ENCODE data around the gene IFNA17. TPM values are rescaled to one million over a fixed set of nuclear protein-coding genes. Genes with fewer than 3 reads are reported as not detected.
"Not testable (repeated sequence)": the region's sequence is repeated elsewhere in the genome, so short reads cannot be mapped to it uniquely, and the experiment has no call there.

IFNA17 gene
- total and polyA plus RNA-seq, 2 experiments from 2014 or later = not detected

DNA sequence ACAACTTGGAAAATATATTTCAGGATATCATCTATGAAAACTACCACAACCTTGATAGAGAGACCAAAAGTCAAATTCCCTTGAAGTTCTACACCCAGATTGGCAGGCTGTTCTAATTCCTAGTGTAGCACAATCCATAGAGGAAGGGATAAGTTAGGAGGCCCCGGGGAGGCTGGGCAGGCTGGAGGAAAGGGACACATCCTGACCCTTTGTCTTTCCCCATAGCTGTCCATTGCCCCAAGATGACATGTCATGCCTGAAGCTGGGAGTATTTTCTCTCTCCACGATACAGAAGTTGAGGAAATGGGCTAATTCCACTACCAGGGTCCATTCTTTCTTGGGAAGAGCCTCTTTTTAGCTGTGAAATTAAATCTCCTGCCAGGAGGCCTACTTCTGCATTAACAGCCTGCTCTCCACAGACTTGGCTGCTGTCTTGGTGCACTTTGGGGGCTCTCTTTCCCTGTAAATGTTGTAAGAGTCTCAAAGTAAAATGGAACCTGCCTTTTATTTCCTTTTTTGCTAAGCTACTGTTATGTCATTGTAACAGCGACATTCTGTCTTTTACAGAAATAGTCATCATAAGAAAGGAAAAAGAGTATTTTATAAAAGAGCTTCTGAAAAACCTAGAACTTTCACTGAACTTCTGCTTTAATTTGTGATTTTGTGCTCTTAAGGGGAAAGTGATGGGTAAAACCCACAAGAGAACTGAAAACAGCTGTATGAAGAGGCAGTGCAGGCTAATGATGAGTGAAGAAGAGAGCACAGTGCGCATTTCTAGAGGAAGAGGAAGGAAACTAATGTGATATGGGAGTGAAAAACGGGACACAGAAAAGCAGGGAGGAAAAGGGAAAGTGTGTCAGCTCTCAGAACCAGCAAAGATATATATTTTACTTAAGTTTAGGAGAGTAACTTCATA, 14.4 kb downstream of the IFNA17 start:
- H3K9me3 ChIP-seq (ENCODE audit: low read depth); H3K27me3 ChIP-seq; H3K4me1 ChIP-seq (ENCODE audit: low read depth); H3K27ac ChIP-seq; H3K36me3 ChIP-seq; H3K4me3 ChIP-seq: not testable (repeated sequence)
- peak; percentile 6 to 15 for DNase-seq (ENCODE audit: low read depth in 1 of 2, low spot score in 1 of 2)
- TF ChIP-seq, protein P1, sequence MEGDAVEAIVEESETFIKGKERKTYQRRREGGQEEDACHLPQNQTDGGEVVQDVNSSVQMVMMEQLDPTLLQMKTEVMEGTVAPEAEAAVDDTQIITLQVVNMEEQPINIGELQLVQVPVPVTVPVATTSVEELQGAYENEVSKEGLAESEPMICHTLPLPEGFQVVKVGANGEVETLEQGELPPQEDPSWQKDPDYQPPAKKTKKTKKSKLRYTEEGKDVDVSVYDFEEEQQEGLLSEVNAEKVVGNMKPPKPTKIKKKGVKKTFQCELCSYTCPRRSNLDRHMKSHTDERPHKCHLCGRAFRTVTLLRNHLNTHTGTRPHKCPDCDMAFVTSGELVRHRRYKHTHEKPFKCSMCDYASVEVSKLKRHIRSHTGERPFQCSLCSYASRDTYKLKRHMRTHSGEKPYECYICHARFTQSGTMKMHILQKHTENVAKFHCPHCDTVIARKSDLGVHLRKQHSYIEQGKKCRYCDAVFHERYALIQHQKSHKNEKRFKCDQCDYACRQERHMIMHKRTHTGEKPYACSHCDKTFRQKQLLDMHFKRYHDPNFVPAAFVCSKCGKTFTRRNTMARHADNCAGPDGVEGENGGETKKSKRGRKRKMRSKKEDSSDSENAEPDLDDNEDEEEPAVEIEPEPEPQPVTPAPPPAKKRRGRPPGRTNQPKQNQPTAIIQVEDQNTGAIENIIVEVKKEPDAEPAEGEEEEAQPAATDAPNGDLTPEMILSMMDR (IDR thresholded peaks at IDR 0.05; ENCODE audit: low read depth, low read length) = peak; percentile 50

DNA sequence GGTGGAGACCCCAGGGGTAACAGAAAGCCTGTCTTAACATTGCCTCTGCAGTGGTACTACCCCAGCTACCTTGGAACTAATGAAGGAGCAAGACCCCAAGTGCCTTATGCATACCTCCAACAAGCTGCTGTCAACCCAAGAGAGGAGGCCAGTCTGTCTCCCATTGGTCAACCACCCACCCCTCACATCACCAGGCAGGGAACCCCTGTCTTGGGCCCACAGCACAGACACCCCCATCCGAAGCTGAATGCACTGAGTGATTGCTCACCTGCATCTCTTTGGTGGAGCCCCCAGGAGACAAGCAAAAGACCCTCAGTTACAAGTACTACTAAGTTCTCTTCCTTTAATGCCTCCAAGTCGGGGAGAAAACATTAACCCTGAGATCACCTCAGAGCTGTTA, 15.9 kb downstream of the IFNA17 start:
- H3K4me1 ChIP-seq (ENCODE audit: low read depth); H3K36me3 ChIP-seq; H3K27me3 ChIP-seq; H3K27ac ChIP-seq; DNase-seq (ENCODE audit: low read depth in 1 of 2, low spot score in 1 of 2); H3K4me3 ChIP-seq; H3K9me3 ChIP-seq (ENCODE audit: low read depth): not testable (repeated sequence)

DNA sequence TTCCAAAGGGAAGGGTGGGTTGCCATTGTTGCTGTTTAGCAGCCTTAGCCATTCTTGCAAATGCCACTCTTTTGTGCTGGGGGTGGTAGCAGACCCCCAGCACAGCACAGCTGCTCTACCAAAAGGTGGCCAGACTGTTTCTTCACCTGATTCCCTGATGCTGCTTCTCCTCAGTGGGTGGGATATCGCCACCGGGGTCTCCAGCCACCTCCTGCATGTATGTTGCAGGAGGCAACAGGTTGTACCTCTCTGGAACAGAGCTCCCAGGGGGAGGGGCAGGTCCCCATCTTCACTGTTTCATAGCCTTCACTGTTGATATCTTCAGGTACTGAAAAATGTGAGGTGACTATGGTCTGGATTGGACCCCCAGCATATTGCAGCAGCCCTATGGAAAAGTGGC, 17.2 kb downstream of the IFNA17 start:
- not testable (repeated sequence) for H3K27me3 ChIP-seq; H3K9me3 ChIP-seq (ENCODE audit: low read depth); H3K36me3 ChIP-seq; DNase-seq (ENCODE audit: low read depth in 1 of 2, low spot score in 1 of 2); H3K27ac ChIP-seq; H3K4me1 ChIP-seq (ENCODE audit: low read depth); H3K4me3 ChIP-seq

DNA sequence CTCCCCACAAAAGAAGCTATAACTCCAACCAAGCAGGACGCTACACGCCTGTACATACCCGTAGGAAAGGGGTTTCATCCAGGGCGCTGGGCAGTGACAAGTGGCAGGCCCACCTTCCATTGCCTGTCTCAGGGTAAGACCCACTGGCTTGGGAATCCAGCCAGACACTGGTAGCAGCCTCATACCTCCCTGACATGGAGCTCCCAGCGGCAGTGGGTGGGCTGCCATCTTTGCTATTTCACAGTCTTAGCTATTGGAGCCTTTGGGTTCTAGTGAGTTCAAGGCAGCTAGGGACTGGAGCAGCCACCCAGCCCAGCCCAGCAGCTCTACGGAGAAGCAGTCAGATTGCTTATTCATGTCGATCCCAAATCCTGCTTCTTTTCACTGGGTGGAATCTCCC, 17.7 kb downstream of the IFNA17 start:
- Histone ChIP-seq H3K4me1 (ENCODE audit: low read depth) (no peaks in the 10 kb centered on the region), H3K27ac (no peak overlapping the region)
- DNase-seq (ENCODE audit: low read depth in 1 of 2, low spot score in 1 of 2) = no peak

DNA sequence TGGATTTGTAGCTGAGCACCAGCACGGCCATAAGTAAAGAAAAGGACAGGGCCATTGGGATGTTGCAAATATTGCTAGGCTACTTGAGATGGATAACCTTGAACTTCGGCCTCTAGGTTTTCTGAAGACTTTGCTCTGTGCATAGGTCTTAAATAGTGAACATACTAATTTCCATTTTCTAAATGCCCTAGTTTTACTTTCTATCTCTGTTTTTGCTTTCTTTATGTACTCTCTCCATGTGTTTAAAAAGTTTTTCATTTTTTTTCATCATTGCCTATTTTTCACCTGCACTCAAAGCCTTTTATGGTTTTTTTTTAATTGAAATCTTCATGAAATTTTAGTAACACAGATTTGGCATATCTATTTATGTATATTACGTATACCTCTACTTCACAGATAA, 21.0 kb downstream of the IFNA17 start, which contains the start of gene IFNA10:
TSS of gene IFNA10 (minus strand) at position 101 of the 400 bp plus-strand sequence. CDS start at position 55, 46 bp downstream.
- DNase-seq (ENCODE audit: low read depth in 1 of 2, low spot score in 1 of 2); H3K27me3 ChIP-seq; H3K9me3 ChIP-seq (ENCODE audit: low read depth); H3K36me3 ChIP-seq; H3K4me3 ChIP-seq; H3K27ac ChIP-seq; H3K4me1 ChIP-seq (ENCODE audit: low read depth): not testable (repeated sequence)

More for the DNA sequence above, 17.7 kb downstream of the IFNA17 start:
- TF ChIP-seq, protein P1 (IDR thresholded peaks at IDR 0.05; ENCODE audit: low read depth, low read length) = no peak
- Histone ChIP-seq H3K27me3 (no peaks in the 10 kb centered on the region), H3K4me3 (no peak overlapping the region), H3K9me3 (ENCODE audit: low read depth) (no peaks in the 10 kb centered on the region), H3K36me3 (no peaks in the 10 kb centered on the region)

DNA sequence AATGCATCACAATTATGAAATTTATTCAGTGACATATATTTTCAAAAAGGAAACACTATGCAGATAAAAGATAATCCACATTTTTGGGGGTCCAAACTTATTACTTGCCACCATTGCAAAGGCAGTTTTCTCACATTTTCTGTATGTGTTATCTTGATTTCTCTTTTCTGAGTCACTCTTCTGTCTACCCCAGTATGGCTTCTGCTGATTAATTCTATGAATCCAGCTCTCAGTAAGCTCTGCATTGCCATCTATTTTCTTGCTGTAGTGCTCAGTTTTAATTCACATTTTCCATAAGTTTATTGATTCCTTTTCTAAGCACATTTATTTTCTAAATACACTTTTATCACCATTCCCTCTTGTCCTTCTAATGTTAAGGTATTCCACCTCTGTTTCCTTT, 22.8 kb downstream of the IFNA17 start:
- Histone ChIP-seq H3K27ac (no peak overlapping the region), H3K4me3 (no peak overlapping the region), H3K36me3 (no peaks in the 10 kb centered on the region), H3K4me1 (ENCODE audit: low read depth) (no peaks in the 10 kb centered on the region), H3K27me3 (no peaks in the 10 kb centered on the region), H3K9me3 (ENCODE audit: low read depth) (no peaks in the 10 kb centered on the region)
- TF ChIP-seq, protein P1 (IDR thresholded peaks at IDR 0.05; ENCODE audit: low read depth, low read length) = no peak
- no peak for DNase-seq (ENCODE audit: low read depth in 1 of 2, low spot score in 1 of 2)

DNA sequence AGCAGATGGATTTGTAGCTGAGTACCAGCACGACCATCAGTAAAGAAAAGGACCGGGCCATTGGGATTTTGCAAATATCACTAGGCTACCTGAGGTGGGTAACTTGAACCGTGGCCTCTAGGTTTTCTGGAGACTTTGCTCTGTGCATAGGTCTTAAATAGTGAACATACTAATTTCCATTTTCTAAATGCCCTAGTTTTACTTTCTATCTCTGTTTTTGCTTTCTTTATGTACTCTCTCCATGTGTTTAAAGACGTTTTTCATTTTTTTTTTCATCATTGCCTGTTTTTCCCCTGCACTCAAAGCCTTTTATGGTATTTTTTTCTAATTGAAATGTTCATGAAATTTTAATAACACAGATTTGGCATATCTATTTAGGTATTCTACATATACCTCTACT, 25.9 kb downstream of the IFNA17 start, which contains the start of gene IFNA7:
TSS of gene IFNA7 (minus strand) at position 101 of the 400 bp plus-strand sequence. CDS start at position 61, 40 bp downstream.
- not testable (repeated sequence) for H3K27me3 ChIP-seq; H3K4me1 ChIP-seq (ENCODE audit: low read depth); DNase-seq (ENCODE audit: low read depth in 1 of 2, low spot score in 1 of 2); H3K36me3 ChIP-seq; H3K27ac ChIP-seq; H3K4me3 ChIP-seq; H3K9me3 ChIP-seq (ENCODE audit: low read depth)

All from cardiac muscle cell (in vitro differentiated cells and primary cell).